ENCODE results near the gene CREB3L1.

DNA sequence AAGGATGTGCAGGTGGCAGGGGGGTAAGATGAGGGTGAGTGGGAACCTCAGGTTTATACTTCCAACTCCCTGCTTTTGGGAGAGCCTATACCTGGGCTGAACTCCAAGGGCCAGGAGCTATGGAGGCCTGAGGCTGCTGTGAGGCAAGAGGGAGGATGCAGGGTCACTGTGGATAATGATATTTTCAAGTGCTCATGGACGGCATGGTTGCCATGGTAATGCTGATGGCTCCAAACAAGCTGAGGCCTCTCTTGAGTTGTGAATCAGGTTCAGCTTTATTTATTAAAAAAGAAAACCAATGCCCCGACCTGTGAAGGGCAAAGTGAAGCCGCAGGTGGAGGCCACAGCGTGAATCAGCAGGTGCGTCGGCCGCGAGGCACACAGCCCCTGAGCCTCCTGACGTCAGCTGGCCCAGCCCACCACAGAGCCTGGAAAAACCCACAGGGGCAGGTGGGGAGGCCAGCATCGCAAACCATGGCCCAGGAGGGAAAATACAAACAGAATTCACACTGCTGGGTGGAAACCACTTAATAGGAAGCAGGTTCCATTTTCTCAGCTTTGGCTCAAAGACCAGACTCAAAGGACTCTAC, 17.4 kb upstream of the CREB3L1 start:
- TF ChIP-seq, protein P1, sequence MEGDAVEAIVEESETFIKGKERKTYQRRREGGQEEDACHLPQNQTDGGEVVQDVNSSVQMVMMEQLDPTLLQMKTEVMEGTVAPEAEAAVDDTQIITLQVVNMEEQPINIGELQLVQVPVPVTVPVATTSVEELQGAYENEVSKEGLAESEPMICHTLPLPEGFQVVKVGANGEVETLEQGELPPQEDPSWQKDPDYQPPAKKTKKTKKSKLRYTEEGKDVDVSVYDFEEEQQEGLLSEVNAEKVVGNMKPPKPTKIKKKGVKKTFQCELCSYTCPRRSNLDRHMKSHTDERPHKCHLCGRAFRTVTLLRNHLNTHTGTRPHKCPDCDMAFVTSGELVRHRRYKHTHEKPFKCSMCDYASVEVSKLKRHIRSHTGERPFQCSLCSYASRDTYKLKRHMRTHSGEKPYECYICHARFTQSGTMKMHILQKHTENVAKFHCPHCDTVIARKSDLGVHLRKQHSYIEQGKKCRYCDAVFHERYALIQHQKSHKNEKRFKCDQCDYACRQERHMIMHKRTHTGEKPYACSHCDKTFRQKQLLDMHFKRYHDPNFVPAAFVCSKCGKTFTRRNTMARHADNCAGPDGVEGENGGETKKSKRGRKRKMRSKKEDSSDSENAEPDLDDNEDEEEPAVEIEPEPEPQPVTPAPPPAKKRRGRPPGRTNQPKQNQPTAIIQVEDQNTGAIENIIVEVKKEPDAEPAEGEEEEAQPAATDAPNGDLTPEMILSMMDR (IDR thresholded peaks at IDR 0.05), result no peak
- no peak for TF ChIP-seq ZFX (IDR thresholded peaks at IDR 0.05; ENCODE audit: borderline replicate concordance)

Measured in 22Rv1 (cell line).